NB4 (cell line): ENCODE results near the gene CDH13.

Source experiments
- POLR2A ChIP-seq: IDR thresholded peaks from 2 replicates; pipeline ENCODE4 v1.6.1; 2011; ENCODE audit warnings: mild to moderate bottlenecking; ENCODE audit not compliant: insufficient read length; ENCODE audit errors: extremely low read depth
- TF ChIP-seq, protein P1 (sequence below): IDR thresholded peaks from one replicate; pipeline ENCODE4 v1.5.1; 2012; ENCODE audit warnings: low read depth, low read length
- TF ChIP-seq, protein P2 (sequence below): IDR thresholded peaks from 2 replicates; pipeline ENCODE4 v1.6.1; 2011; ENCODE audit warnings: low read depth, low read length

DNA sequence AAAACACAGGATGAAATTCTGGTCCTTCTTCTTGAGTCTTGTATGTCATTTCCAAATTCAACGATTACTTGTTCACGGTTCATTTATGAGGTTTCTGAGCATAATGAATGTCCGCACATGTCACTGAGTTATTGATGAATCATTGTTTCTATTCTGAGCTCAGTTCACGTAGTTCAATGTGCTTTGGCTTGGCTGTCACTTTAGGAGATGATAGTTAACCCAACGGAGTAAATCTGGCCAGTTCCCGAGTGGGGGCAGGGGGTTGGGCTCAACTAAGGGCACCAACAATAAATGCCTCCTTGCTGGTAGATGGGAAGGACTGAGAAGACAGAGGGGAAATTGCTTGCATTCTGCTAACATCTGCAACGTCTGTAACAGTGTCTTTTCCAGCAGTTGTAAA is 941.6 kb downstream of the CDH13 start:
- no peak for TF ChIP-seq POLR2A
- TF ChIP-seq, protein P1, sequence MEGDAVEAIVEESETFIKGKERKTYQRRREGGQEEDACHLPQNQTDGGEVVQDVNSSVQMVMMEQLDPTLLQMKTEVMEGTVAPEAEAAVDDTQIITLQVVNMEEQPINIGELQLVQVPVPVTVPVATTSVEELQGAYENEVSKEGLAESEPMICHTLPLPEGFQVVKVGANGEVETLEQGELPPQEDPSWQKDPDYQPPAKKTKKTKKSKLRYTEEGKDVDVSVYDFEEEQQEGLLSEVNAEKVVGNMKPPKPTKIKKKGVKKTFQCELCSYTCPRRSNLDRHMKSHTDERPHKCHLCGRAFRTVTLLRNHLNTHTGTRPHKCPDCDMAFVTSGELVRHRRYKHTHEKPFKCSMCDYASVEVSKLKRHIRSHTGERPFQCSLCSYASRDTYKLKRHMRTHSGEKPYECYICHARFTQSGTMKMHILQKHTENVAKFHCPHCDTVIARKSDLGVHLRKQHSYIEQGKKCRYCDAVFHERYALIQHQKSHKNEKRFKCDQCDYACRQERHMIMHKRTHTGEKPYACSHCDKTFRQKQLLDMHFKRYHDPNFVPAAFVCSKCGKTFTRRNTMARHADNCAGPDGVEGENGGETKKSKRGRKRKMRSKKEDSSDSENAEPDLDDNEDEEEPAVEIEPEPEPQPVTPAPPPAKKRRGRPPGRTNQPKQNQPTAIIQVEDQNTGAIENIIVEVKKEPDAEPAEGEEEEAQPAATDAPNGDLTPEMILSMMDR: no peak
- TF ChIP-seq, protein P2, sequence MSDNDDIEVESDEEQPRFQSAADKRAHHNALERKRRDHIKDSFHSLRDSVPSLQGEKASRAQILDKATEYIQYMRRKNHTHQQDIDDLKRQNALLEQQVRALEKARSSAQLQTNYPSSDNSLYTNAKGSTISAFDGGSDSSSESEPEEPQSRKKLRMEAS: no peak
